ENCODE results near the gene CYS1. TPM values are rescaled to one million over a fixed set of nuclear protein-coding genes. Genes with fewer than 3 reads are reported as not detected.
A peak's percentile ranks its signal among the peaks of the same experiment; 100 is the strongest.

Gene CYS1
- total and polyA plus RNA-seq, 2 of the 13 experiments (the other 11 are each of a cell fraction or from before 2014, with no cell fraction given) = 0.04 TPM; not detected in 1

DNA sequence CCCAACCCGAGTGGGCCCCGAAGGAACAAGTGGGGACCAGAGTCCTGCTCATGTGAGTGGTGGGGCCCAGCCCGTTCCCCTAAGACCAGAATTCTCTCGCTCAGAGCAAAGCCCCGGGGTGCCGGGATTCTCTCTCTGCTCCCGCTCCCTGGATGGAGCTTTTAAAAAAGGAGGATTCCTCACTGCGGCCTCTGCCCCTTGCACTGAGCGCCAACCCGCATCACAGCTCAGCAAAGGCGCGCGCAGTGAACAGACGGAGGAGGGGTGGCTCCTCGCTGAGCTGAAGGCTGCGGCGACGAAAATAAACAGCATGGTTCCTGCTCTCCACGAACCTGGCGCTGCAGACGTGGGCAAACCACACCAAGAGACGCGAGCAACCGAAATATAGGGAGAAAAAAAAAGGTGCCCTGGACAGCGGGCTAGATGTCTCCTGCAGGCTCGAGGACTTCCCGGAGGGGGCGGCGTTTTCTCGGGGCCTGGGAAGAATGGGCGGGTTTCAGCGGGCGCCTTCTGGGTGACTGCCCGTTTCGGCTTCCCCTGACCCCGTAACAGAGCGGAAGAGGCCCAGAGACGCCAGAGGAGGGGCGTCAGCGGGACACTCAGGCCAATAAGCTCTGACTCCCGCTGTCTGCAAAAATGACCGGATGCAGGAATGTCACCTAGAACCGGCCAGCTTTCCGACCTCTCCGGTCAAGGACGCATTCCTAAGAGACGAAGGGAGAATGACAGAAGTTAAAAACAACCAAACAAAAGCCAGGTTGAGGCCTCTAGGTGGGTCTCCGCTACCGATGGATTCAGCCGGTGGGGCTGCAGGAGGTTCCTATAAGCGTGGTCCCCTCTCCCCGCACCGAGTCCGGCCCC lies 37.7 kb downstream of the CYS1 start (continued):
- TF ChIP-seq ZNF441 (CRISPR knock-in tag; IDR thresholded peaks at IDR 0.05; ENCODE audit: borderline replicate concordance) (no peak), ZBTB25 (CRISPR knock-in tag; IDR thresholded peaks at IDR 0.05) (no peak), KLF12 (CRISPR knock-in tag; IDR thresholded peaks at IDR 0.05; ENCODE audit: borderline replicate concordance) (peak; percentile 35; the same call in 1 of the 2 replicates), TRIM24 (CRISPR knock-in tag; IDR thresholded peaks at IDR 0.05) (no peak), ATF2 (CRISPR knock-in tag; IDR thresholded peaks at IDR 0.05) (no peak), ZIK1 (CRISPR knock-in tag; IDR thresholded peaks at IDR 0.05; ENCODE audit: borderline replicate concordance, low read depth) (no peak), TP53 (CRISPR knock-in tag; conservative IDR thresholded peaks at IDR 0.05) (0 out of 2 replicates have a peak, but pooled peaks have one; percentile 26), ZSCAN30 (CRISPR knock-in tag; IDR thresholded peaks at IDR 0.05) (no peak), HNF4A (CRISPR knock-in tag; IDR thresholded peaks at IDR 0.05) (0 out of 2 replicates have a peak, but pooled peaks have one; percentile 29), CREB3 (CRISPR knock-in tag; IDR thresholded peaks at IDR 0.05) (no peak), ZNF577 (CRISPR knock-in tag; IDR thresholded peaks at IDR 0.05; ENCODE audit: borderline replicate concordance, low read depth) (no peak), ZNF562 (CRISPR knock-in tag; IDR thresholded peaks at IDR 0.05; ENCODE audit: borderline replicate concordance) (no peak), ARNT2 (CRISPR knock-in tag; IDR thresholded peaks at IDR 0.05; ENCODE audit: low read depth) (no peak; the same call in 1 of the 2 replicates), ZNF629 (CRISPR knock-in tag; conservative IDR thresholded peaks at IDR 0.05) (no peak)
- TF ChIP-seq, protein P1, sequence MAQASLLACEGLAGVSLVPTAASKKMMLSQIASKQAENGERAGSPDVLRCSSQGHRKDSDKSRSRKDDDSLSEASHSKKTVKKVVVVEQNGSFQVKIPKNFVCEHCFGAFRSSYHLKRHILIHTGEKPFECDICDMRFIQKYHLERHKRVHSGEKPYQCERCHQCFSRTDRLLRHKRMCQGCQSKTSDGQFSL (CRISPR knock-in tag; IDR thresholded peaks at IDR 0.05) = no peak
- TF ChIP-seq, protein P2, sequence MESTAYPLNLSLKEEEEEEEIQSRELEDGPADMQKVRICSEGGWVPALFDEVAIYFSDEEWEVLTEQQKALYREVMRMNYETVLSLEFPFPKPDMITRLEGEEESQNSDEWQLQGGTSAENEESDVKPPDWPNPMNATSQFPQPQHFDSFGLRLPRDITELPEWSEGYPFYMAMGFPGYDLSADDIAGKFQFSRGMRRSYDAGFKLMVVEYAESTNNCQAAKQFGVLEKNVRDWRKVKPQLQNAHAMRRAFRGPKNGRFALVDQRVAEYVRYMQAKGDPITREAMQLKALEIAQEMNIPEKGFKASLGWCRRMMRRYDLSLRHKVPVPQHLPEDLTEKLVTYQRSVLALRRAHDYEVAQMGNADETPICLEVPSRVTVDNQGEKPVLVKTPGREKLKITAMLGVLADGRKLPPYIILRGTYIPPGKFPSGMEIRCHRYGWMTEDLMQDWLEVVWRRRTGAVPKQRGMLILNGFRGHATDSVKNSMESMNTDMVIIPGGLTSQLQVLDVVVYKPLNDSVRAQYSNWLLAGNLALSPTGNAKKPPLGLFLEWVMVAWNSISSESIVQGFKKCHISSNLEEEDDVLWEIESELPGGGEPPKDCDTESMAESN (CRISPR knock-in tag; conservative IDR thresholded peaks at IDR 0.05) = peak; percentile 24; the same call in 1 of the 2 replicates
- TF ChIP-seq, protein P3, sequence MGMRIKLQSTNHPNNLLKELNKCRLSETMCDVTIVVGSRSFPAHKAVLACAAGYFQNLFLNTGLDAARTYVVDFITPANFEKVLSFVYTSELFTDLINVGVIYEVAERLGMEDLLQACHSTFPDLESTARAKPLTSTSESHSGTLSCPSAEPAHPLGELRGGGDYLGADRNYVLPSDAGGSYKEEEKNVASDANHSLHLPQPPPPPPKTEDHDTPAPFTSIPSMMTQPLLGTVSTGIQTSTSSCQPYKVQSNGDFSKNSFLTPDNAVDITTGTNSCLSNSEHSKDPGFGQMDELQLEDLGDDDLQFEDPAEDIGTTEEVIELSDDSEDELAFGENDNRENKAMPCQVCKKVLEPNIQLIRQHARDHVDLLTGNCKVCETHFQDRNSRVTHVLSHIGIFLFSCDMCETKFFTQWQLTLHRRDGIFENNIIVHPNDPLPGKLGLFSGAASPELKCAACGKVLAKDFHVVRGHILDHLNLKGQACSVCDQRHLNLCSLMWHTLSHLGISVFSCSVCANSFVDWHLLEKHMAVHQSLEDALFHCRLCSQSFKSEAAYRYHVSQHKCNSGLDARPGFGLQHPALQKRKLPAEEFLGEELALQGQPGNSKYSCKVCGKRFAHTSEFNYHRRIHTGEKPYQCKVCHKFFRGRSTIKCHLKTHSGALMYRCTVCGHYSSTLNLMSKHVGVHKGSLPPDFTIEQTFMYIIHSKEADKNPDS (CRISPR knock-in tag; IDR thresholded peaks at IDR 0.05) = no peak
- TF ChIP-seq, protein P4, sequence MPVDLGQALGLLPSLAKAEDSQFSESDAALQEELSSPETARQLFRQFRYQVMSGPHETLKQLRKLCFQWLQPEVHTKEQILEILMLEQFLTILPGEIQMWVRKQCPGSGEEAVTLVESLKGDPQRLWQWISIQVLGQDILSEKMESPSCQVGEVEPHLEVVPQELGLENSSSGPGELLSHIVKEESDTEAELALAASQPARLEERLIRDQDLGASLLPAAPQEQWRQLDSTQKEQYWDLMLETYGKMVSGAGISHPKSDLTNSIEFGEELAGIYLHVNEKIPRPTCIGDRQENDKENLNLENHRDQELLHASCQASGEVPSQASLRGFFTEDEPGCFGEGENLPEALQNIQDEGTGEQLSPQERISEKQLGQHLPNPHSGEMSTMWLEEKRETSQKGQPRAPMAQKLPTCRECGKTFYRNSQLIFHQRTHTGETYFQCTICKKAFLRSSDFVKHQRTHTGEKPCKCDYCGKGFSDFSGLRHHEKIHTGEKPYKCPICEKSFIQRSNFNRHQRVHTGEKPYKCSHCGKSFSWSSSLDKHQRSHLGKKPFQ (CRISPR knock-in tag; IDR thresholded peaks at IDR 0.05; ENCODE audit: insufficient replicate concordance) = no peak

All from HepG2 (cell line).